ENCODE measurements around the gene OBSCN.
A peak's percentile ranks its signal among the peaks of the same experiment; 100 is the strongest.
"Not testable (repeated sequence)": the region's sequence is repeated elsewhere in the genome, so short reads cannot be mapped to it uniquely, and the experiment has no call there.

OBSCN gene

GRCh38 chr1:228212966-228213844 lies 5.4 kb downstream of the OBSCN start:
- DNase-seq: peak; percentile 56 to 91

- DNase-seq: no peak
These were observed 6.3 kb downstream of the OBSCN start for GRCh38 chr1:228213917-228214808.

GRCh38 chr1:228214921-228215662 lies 7.2 kb downstream of the OBSCN start:
- no peak for DNase-seq

GRCh38 chr1:228215663-228216116 lies 7.8 kb downstream of the OBSCN start:
- DNase-seq: no peak

GRCh38 chr1:228216371-228217320 lies 8.8 kb downstream of the OBSCN start:
- DNase-seq: no peak

GRCh38 chr1:228217551-228218344 lies 9.9 kb downstream of the OBSCN start:
- DNase-seq: no peak

- no peak for DNase-seq
These were observed 10.8 kb downstream of the OBSCN start for GRCh38 chr1:228218513-228219244.

- DNase-seq: no peak
These were observed 11.6 kb downstream of the OBSCN start for GRCh38 chr1:228219245-228219961.

- no peak for DNase-seq
These were observed 12.3 kb downstream of the OBSCN start for GRCh38 chr1:228219962-228220780.

- DNase-seq: not testable (repeated sequence)
These were observed 13.3 kb downstream of the OBSCN start for GRCh38 chr1:228221097-228221496.

GRCh38 chr1:228222548-228222947 lies 14.7 kb downstream of the OBSCN start:
- DNase-seq: no peak

GRCh38 chr1:228224198-228225164 lies 16.6 kb downstream of the OBSCN start:
- DNase-seq: no peak

- no peak for DNase-seq
These were observed 17.4 kb downstream of the OBSCN start for GRCh38 chr1:228225165-228225710.

GRCh38 chr1:228225740-228226139 lies 17.9 kb downstream of the OBSCN start:
- DNase-seq: no peak

- no peak for DNase-seq
These were observed 18.5 kb downstream of the OBSCN start for GRCh38 chr1:228226141-228226874.
